Measurements from ENCODE around the gene SLC16A11.
"Not testable (repeated sequence)": the region's sequence is repeated elsewhere in the genome, so short reads cannot be mapped to it uniquely, and the experiment has no call there.

SLC16A11 gene

DNA sequence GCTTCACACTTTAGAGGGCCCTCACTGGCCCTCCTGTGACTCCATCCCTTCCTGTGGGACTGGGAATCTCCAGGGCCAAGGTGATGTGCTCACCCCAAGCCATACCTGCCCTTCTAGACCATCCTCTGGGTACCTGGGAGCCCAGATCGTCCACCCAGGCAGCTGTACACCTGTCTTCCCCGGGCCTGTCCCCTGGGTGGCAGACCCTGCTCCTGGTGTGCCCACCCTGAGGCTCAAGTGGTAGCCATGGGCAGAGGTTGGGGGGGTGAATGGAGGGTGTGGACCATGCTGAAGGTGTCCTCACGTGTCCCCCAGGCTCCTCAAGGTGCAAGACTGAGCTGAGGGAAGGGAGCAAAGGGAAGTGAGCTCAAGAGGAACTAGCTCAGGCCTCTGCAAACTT is 26.8 kb upstream of the SLC16A11 start:
- H3K4me3 ChIP-seq (ENCODE audit: low read length): no peak overlapping the region
- TF ChIP-seq ZNF274 (IDR thresholded peaks at IDR 0.05; ENCODE audit: low read depth, low read length): no peak

DNA sequence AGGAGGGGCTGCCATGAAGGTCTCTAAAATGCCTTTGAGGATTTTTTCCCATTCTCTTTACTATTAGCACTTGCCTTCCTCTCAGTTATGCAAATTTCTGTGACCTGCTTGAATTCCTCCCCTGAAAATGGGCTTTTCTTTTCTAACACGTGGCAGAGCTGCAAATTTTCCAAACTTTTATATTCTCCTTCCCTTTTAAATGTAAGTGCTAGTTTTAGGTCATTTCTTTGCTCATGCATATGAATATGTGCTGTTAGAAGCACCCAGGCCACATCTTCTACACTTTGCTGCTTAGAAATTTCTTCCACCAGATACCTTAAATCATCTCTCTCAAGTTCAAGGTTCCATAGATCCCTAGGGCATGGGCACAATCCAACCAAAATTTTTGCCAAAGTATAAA is 24.4 kb upstream of the SLC16A11 start:
- no peak overlapping the region for H3K4me3 ChIP-seq (ENCODE audit: low read length)
- no peak for TF ChIP-seq ZNF274 (IDR thresholded peaks at IDR 0.05; ENCODE audit: low read depth, low read length)

GRCh38 chr17:7067198-7067597 is 23.3 kb upstream of the SLC16A11 start:
- TF ChIP-seq ZNF274 (IDR thresholded peaks at IDR 0.05; ENCODE audit: low read depth, low read length): no peak
- no peak overlapping the region for H3K4me3 ChIP-seq (ENCODE audit: low read length)

DNA sequence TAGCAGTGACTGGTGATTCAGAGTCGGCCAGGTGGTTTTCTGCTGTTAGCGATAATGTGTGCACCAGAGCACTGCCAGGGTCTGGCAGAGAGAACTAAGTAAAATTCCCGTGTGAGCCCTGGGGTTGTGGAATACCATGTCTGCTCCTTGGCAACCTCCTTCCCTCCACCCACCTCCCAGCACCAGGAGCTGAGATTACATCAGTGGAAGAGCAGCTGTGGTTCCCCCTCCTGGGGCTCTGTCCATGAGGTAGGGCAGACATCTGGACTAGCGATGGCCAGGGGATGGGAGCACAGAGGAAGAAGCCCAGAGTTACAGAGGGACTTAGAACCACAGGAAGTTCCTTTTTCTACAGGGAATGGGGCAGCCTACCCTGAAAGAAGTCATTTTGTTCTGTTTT is 20.4 kb upstream of the SLC16A11 start:
- no peak for TF ChIP-seq ZNF274 (IDR thresholded peaks at IDR 0.05; ENCODE audit: low read depth, low read length)

DNA sequence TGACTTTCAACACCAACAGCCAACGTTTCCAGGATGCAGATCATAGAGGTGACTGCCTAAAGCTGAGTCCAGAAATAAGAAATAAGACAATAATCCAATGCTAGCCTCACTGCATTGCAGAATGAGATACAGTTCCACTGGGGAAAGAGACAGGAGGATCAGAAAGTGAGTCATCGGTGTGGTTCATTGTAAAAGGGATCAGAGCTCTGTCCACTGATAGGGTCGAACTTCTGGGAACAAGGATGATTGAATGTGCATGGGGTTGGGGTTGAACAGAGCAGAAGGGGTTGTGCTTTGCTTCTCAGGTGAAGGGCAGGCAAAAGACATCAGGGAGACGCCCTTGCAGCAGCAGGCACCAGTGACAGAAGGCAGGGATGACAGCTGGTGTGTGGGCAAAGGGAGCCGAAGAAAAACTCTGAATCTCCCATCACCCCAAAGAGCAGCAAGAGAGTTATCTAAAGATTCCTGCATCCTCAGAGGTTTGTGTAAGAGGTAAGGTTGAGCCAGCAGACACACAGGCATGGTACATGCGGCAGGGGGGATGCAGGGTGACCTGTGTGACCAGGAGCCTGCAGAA is 19.7 kb upstream of the SLC16A11 start:
- TF ChIP-seq ZNF274 (IDR thresholded peaks at IDR 0.05; ENCODE audit: low read depth, low read length): no peak
- no peak overlapping the region for H3K4me3 ChIP-seq (ENCODE audit: low read length)

More for the DNA sequence above, 20.4 kb upstream of the SLC16A11 start:
- H3K4me3 ChIP-seq (ENCODE audit: low read length): no peak overlapping the region

DNA sequence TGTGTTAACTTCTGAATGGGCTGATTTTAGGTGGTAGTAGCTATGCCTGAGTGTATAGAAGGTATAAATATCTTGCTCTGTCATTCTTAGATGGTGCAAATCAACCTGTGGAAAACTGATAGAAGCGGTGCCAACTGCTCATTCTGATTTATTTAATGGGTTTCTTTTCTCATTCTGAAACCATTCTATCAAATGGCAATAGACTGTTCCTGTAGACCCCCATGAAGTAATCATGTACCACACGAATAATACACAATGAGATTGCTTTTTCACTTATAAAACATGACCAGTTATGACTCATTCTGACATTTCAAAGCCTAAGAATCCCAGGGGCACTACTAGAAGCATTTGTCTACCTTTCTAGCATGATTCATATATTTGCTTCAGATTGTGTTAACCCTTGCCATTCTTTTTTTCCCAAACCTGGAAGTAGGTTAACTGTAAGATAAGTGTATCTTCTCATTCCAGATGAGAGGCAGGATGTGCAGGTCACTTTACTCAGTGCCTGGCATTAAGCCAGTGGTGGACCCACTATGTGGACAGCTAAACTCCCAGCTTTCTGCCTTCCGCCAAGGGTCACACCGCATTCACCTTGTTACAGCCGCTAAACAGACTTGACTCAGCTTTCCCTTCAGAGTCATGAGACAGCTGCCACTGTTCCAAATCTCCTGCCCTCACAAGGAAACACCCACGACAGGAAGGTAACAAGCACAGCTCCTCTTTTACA is 16.4 kb upstream of the SLC16A11 start:
- TF ChIP-seq ZNF274 (IDR thresholded peaks at IDR 0.05; ENCODE audit: low read depth, low read length): no peak
- no peak overlapping the region for H3K4me3 ChIP-seq (ENCODE audit: low read length)

- TF ChIP-seq ZNF274 (IDR thresholded peaks at IDR 0.05; ENCODE audit: low read depth, low read length): no peak
- H3K4me3 ChIP-seq (ENCODE audit: low read length): no peak overlapping the region
Measured at GRCh38 chr17:7058831-7059447, 15.0 kb upstream of the SLC16A11 start.

DNA sequence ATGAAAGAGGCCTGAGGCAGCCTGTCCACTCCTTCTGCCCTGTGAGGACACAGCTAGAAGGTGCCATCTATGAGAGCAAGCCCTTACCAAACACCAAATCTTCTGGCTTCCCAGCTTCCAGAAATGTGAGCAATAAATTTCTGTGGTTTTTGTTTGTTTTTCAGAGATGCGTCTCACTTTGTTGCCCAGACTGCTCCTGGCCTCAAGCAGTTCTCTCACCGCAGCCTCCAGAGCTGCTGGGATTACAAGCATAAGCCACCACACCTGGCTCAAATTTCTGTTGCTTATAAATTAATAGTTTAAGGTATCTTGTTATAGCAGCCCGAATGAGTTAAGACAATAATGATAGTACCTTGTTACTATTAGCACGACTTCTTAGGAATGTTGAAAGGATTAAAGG is 12.5 kb upstream of the SLC16A11 start:
- no peak overlapping the region for H3K4me3 ChIP-seq (ENCODE audit: low read length)
- TF ChIP-seq ZNF274 (IDR thresholded peaks at IDR 0.05; ENCODE audit: low read depth, low read length): no peak

DNA sequence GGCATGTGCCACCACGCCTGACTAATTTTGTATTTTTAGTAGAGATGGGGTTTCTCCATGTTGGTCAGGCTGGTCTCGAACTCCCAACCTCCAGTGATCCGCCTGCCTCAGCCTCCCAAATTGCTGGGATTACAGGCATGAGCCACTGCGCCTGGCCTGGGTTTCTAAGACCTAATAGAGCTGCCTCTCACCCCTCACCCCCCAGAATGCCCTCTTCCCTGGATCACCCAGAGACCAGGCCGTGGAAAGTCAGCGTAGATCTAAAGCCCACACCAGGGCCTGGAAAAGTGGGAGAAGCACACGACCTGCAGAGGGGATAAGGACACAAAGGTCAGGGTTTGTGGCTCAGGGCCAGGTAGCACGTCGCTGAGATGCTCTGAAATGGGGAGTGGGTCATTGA is 6.7 kb upstream of the SLC16A11 start:
- not testable (repeated sequence) for H3K4me3 ChIP-seq (ENCODE audit: low read length)

DNA sequence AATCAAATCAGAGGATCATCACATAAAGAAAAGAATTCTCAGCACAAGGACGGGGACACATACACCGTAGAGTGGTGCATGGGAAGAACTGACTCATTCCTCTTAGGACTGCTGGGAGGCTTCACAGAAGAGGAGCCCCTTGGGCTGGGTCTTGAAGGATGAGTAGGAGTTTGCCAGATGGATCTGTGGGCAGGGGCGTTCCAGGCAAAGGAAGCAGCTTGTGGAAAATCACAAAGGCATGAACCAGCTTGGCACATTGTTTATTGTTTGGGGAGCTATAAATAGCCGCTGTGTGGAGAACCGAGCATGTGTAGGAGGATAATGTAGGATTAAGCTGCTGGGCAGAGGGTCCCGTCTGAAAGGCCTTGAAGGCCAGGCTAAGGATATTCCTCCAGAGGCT is 5.1 kb upstream of the SLC16A11 start:
- no peak overlapping the region for H3K4me3 ChIP-seq (ENCODE audit: low read length)
- no peak for TF ChIP-seq ZNF274 (IDR thresholded peaks at IDR 0.05; ENCODE audit: low read depth, low read length)

GRCh38 chr17:7047566-7047965 is 3.7 kb upstream of the SLC16A11 start:
- H3K4me3 ChIP-seq (ENCODE audit: low read length): no peak overlapping the region
- no peak for TF ChIP-seq ZNF274 (IDR thresholded peaks at IDR 0.05; ENCODE audit: low read depth, low read length)

GRCh38 chr17:7046725-7047397 is 3.0 kb upstream of the SLC16A11 start:
- H3K4me3 ChIP-seq (ENCODE audit: low read length): peak overlapping the region; percentile 48; the same call in 1 of the 2 replicates

GRCh38 chr17:7046127-7046724 is 2.3 kb upstream of the SLC16A11 start:
- H3K4me3 ChIP-seq (ENCODE audit: low read length): peak overlapping the region; percentile 48; the same call in 1 of the 2 replicates
- no peak for TF ChIP-seq ZNF274 (IDR thresholded peaks at IDR 0.05; ENCODE audit: low read depth, low read length)

DNA sequence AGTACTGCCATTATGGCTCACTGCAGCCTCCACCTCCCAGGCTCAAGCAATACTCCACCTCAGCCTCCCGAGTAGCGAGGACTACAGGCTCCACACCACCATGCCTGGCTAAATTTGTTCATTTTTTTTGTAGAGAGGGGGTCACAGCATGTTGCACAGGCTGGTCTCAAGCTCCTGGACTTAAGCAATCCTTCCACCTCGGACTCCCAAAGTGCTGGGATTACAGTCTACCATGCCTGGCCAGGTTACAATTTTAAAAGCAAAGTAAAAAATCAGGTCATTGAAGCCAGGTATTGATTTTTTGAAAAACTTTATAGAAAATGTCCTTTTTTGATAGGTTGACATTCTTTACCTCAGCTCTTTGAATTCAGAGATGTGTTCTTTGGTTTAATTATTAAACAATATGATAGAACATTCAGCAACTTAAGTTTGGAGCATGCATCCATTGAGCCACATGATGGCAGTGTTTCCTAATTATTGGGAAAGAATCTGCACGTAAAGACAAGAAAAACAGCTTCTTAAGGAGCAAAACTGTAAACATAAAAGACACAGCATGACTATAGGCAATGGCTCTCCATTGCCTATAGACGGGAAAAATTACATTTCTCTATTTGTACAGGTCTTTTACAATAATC is 1.7 kb upstream of the SLC16A11 start:
- no peak overlapping the region; the same call in 1 of the 2 replicates for H3K4me3 ChIP-seq (ENCODE audit: low read length)
- TF ChIP-seq ZNF274 (IDR thresholded peaks at IDR 0.05; ENCODE audit: low read depth, low read length): no peak
